ENCODE results near the gene MYO1E.

DNA sequence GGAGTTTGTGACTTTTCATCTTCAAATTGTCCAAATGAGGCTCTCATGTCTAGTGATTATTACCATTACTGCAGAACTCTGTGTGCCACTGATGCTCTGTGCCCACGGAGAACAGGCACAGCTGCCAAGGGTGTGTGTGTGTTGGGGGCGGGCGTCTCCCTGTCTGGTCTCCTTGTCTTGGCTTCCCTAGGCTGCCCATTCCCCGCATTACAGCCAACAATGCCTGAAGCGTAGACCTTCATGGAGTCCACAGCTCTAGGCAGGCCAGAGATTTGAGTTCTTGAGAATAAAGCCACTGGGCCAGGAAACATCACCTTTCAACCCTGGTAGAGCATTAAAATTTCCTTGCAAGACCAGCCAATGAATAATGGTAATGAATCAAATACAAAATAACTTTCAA lies 225.0 kb downstream of the MYO1E start:
- TF ChIP-seq POLR2AphosphoS5 (IDR thresholded peaks at IDR 0.05; ENCODE audit: low read depth, low read length) (no peak), POLR2A (IDR thresholded peaks at IDR 0.05; ENCODE audit: low read depth, low read length) (no peak), TAF1 (IDR thresholded peaks at IDR 0.05; ENCODE audit: low read depth, low read length) (no peak), PAX5 (IDR thresholded peaks at IDR 0.05; ENCODE audit: insufficient read depth, low read length, severe bottlenecking) (no peak), SPI1 (IDR thresholded peaks at IDR 0.05; ENCODE audit: low read depth, low read length) (no peak), POU2F2 (IDR thresholded peaks at IDR 0.05; ENCODE audit: low read depth, low read length) (no peak)
